Epithelial cell of esophagus (primary cell): ENCODE measurements around the gene MGAT5B.

ENCODE experiments used
- DNase-seq: peaks from one replicate; pipeline ENCODE4 v3.0.0; 2010; ENCODE audit warnings: low read depth
- H3K4me3 ChIP-seq: 2 replicates; pipeline ENCODE4 v1.5.1; 2011; ENCODE audit warnings: mild to moderate bottlenecking, low read length, control low read depth
- TF ChIP-seq, protein P1 (sequence below): IDR thresholded peaks from 2 replicates; pipeline ENCODE4 v1.5.1; 2011; ENCODE audit warnings: low read depth, mild to moderate bottlenecking, low read length, control low read depth, inconsistent platforms; ENCODE audit not compliant: insufficient read depth; ENCODE audit errors: missing control alignments

MGAT5B gene

DNA sequence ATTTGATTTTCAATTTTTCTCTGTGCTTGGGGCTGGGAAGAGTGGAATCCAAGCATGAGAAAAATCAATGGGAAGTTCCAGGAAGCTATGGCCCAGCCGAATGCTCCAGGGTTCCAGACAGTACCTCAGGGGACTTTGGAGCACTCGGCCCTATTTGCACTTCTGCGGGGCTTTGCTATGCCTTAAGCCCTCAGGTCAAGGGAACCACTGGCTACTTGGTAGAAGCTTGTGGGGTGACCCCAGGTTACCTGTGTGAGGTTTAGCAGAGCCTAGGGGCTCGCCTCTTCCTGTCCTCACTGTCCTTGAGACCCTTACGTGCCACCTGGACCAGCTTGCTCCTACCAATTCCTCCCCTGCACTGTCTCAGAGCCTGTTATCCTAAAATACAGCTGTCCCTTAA, 121.3 kb downstream of the MGAT5B start:
- TF ChIP-seq, protein P1, sequence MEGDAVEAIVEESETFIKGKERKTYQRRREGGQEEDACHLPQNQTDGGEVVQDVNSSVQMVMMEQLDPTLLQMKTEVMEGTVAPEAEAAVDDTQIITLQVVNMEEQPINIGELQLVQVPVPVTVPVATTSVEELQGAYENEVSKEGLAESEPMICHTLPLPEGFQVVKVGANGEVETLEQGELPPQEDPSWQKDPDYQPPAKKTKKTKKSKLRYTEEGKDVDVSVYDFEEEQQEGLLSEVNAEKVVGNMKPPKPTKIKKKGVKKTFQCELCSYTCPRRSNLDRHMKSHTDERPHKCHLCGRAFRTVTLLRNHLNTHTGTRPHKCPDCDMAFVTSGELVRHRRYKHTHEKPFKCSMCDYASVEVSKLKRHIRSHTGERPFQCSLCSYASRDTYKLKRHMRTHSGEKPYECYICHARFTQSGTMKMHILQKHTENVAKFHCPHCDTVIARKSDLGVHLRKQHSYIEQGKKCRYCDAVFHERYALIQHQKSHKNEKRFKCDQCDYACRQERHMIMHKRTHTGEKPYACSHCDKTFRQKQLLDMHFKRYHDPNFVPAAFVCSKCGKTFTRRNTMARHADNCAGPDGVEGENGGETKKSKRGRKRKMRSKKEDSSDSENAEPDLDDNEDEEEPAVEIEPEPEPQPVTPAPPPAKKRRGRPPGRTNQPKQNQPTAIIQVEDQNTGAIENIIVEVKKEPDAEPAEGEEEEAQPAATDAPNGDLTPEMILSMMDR = no peak
- no peak for DNase-seq
- H3K4me3 ChIP-seq = no peak overlapping the region

DNA sequence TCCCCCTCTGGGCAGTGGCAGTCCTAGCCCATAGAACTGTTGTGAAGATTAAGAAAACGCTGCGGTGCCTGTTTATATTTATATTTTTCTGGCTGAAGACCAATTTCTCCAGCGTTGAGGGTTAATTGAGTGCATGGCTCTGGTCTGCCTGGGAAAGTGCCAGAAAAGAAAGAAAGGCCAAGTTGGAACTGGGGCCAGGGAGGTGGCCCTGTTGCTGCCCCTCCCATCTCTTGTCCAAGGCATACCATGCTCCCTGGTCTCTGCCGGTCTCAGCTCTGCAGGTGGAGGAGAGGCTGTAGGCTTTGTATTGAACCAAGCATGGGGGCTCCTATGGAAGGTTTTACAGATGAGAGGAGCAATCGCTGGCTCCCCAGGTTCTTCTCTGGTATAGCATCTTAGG, 124.7 kb downstream of the MGAT5B start:
- no peak for DNase-seq
- TF ChIP-seq, protein P1 = no peak
- H3K4me3 ChIP-seq = no peak overlapping the region

DNA sequence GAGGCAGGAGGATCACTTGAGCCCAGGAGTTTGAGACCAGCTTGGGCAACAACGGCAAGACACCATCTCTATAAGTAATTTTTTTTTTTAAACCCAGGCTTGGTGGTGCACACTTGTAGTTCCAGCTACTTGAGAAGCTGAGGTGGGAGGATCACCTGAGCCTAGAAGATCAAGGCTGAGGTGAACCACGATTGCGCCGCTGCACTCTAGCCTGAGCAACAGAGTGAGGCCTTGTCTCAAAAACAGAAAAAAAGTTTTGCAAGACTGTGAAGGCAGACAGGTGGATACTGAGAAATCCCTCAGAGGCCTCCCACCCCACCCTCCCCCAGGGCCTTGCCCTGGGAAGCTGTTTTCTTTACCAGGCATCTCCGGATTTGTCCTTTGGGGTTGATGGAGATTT, 125.4 kb downstream of the MGAT5B start:
- no peak overlapping the region for H3K4me3 ChIP-seq
- DNase-seq = no peak
- TF ChIP-seq, protein P1 = no peak

DNA sequence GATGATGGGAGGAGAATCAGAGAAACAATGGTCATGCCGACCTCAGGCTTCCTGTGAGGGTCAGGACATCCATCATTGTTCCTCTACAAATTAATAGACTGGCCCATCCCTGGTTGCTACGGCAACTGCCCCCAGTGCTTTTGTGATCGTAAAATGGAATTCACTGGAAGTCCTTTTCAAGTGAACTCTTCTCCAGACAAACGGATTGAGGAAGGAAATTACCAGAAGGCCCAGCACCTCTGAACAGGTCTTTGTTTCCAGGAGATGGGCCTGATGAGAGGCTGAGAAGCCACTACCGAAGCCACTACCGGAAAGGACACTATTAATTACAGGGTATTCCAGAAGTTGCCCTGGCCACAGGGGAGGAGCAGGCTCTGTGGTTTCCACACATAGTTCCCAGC, 126.0 kb downstream of the MGAT5B start:
- DNase-seq = no peak
- TF ChIP-seq, protein P1 = no peak
- H3K4me3 ChIP-seq = no peak overlapping the region

DNA sequence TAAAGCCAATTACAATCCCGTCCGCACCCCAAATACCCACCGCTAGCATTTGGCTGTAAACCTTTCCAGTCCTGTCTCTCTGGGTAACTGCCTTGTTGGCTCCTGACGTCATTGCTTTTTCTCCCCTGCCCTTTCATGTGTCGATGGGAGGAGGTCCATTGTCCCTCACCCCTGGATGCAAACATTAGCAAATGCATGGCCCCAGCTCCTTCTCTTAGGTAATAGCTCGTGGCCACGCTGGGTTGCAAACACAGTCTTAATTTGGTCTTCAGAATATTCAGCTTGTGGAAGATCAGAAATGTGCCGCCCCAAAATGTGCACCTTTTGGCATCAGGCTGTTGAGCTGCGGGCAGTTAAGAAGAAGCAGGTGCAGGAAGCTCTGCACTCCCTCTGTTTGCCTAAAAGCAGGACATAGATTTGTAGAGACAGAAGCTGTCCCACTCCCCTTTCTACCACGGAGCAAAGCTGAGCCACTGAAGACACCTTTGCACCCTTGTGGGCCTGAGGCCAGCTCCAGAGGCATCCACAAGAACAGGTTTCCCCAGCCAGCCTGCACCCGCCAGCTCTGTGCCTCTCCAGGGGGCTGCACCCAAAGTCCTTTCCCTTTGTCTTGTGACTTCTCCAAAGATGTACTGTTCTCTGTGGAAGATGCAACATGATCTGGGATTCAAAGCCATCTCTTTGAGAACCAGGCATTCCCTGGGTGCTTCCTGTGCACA, 127.3 kb downstream of the MGAT5B start:
- TF ChIP-seq, protein P1 = no peak
- no peak for DNase-seq
- no peak overlapping the region for H3K4me3 ChIP-seq

DNA sequence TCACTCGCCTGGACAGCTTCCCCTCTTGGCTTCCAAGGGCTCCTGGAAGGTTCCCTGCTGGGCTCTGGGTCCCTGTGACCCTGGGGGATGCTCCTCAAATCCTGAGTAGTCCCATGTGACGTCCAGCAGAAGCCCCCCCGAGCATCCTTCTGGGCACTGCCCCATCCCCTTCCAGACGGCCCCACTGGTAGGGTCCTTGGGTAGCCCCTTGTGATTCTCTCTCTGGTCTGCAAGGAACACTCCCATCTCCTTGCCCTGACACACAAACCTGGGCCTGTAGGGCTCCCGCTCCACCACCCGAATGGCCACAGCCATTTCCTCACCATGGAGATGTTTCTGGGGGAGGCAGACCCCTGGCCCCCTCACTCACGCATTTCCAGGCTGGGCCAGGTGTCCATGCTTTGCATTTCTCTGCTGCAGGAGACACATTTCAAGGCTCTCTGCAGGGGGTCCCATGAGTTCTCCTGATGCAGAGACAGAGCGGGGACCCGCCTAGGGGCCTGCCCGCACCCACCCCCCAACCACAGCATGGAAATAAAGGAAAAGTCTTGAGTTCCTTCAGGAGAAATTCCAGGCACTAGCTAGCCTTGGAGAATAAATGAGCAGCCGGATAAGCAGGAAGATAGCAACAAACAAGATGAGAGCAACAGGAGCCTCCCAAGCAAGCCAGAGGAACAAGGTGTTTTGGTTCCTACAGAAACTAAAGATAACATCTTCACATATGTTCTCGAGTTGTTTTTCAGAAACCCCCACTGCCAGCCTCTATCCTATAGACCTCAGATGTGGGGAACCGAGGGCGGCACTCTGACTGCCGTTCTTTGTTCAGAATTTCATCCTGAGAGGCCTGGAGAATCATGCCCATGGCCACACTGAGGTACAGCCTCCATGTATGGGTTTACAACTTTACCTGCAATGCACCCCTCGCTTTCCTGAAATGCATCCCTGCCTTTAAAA, 128.8 kb downstream of the MGAT5B start:
- TF ChIP-seq, protein P1 = no peak
- H3K4me3 ChIP-seq = no peak overlapping the region
- DNase-seq = no peak
